Neural progenitor cell (in vitro differentiated cells): ENCODE data around the gene NFATC1.

Experiments used
- EZH2 ChIP-seq: fragments of 200-600 bp; sonication (generic); IDR thresholded peaks from 2 replicates; pipeline ENCODE4 v1.6.1; 2017; ENCODE audit warnings: antibody characterized with exemption, mild to moderate bottlenecking, moderate library complexity
- TF ChIP-seq, protein P1 (sequence below): fragments of 200-600 bp; sonication (generic); IDR thresholded peaks from 2 replicates; pipeline ENCODE4 v1.5.1; 2017; ENCODE audit warnings: antibody characterized with exemption, mild to moderate bottlenecking

GRCh38 chr18:79456105-79456980 lies 60.6 kb downstream of the NFATC1 start:
- TF ChIP-seq, protein P1, sequence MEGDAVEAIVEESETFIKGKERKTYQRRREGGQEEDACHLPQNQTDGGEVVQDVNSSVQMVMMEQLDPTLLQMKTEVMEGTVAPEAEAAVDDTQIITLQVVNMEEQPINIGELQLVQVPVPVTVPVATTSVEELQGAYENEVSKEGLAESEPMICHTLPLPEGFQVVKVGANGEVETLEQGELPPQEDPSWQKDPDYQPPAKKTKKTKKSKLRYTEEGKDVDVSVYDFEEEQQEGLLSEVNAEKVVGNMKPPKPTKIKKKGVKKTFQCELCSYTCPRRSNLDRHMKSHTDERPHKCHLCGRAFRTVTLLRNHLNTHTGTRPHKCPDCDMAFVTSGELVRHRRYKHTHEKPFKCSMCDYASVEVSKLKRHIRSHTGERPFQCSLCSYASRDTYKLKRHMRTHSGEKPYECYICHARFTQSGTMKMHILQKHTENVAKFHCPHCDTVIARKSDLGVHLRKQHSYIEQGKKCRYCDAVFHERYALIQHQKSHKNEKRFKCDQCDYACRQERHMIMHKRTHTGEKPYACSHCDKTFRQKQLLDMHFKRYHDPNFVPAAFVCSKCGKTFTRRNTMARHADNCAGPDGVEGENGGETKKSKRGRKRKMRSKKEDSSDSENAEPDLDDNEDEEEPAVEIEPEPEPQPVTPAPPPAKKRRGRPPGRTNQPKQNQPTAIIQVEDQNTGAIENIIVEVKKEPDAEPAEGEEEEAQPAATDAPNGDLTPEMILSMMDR = no peak
- TF ChIP-seq EZH2 = no peak
